Astrocyte of the spinal cord (primary cell): ENCODE measurements around the gene FRY.

Source experiments
- DNase-seq: peaks from one replicate; pipeline ENCODE4 v3.0.0; 2011; ENCODE audit warnings: low read depth, low spot score
- H3K4me3 ChIP-seq: 2 replicates; pipeline ENCODE4 v1.5.1; 2011; ENCODE audit warnings: low read depth, mild to moderate bottlenecking, low read length, moderate library complexity
- in situ Hi-C: cut with HindIII; loops from 2 replicates; pipeline ENCODE4 v1.10.0; 2017; ENCODE audit warnings: low sequenced_read_pairs
- TF ChIP-seq, protein P1 (sequence below): IDR thresholded peaks from 2 replicates; pipeline ENCODE4 v1.5.1; 2012; ENCODE audit warnings: low read depth, mild to moderate bottlenecking, low read length, inconsistent platforms

Gene FRY

DNA sequence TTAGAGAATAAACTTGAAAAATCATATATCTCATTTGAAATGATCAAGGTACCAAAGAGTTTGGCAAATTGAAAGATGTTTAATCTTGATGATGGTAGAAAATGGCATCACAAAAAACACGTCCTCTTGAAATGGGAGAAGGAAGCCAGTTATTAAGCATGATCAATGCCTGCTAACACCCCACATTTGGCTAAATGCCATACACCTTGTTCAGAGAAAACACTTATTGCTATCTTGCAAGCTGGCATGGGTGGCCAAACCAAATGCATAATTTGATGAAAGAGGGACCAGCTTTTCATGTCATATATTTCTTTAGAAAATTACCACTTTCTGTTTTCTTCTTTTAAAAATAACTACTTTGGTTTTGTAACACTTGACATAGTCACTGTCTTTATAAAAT, 142.3 kb downstream of the FRY start:
- DNase-seq, result no peak
- TF ChIP-seq, protein P1, sequence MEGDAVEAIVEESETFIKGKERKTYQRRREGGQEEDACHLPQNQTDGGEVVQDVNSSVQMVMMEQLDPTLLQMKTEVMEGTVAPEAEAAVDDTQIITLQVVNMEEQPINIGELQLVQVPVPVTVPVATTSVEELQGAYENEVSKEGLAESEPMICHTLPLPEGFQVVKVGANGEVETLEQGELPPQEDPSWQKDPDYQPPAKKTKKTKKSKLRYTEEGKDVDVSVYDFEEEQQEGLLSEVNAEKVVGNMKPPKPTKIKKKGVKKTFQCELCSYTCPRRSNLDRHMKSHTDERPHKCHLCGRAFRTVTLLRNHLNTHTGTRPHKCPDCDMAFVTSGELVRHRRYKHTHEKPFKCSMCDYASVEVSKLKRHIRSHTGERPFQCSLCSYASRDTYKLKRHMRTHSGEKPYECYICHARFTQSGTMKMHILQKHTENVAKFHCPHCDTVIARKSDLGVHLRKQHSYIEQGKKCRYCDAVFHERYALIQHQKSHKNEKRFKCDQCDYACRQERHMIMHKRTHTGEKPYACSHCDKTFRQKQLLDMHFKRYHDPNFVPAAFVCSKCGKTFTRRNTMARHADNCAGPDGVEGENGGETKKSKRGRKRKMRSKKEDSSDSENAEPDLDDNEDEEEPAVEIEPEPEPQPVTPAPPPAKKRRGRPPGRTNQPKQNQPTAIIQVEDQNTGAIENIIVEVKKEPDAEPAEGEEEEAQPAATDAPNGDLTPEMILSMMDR, result no peak
- no peak overlapping the region for H3K4me3 ChIP-seq
- in situ Hi-C loops, result no loop called here

GRCh38 chr13:32174366-32174765, 142.8 kb downstream of the FRY start:
- DNase-seq, result no peak
- H3K4me3 ChIP-seq, result no peak overlapping the region
- TF ChIP-seq, protein P1, result no peak
- in situ Hi-C loops, result no loop called here

- TF ChIP-seq, protein P1, result no peak
- no peak overlapping the region for H3K4me3 ChIP-seq
- in situ Hi-C loops, result no loop called here
- no peak for DNase-seq
Observed at GRCh38 chr13:32175307-32175706, 143.7 kb downstream of the FRY start.

DNA sequence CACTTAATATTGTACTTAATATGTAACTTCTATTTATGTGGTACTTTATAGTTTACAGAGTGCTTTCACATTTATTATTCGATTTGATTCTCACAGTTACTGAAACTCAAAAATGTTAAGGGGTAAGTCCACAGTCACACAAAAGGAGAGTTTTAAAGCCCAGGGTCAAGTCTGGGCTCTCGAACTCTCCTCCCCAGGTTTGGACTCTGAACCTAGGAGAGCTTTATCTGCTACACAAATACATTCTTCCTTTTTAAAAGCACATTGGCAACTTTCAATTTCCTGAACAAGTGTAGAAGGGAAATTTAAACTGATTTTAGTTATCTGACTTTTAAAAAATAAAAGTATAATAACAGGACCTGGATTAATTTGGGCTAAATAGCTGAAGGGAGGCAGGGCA, 144.4 kb downstream of the FRY start:
- TF ChIP-seq, protein P1, result no peak
- H3K4me3 ChIP-seq, result no peak overlapping the region
- no peak for DNase-seq
- in situ Hi-C loops, result no loop called here

DNA sequence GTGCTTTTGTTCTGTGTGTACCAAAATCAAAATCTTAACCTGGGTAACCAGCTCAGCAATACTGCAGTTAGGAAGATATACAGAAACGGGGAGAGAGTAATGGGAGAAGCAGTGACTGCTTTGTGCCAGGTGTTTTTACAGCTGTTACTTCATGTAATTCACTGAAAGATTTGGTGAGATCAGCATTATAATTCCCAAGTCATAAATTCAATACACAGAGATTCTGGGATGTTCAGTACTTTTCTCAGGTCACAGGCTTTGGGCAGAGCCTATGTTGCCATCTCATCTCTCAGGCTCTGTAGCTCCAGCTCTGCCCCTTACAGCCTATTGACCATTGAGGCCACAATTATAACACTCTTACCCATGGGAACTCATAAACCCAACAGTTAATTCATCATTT, 145.1 kb downstream of the FRY start:
- in situ Hi-C loops, result no loop called here
- no peak overlapping the region for H3K4me3 ChIP-seq
- TF ChIP-seq, protein P1, result no peak
- DNase-seq, result no peak

- DNase-seq, result no peak
Observed at GRCh38 chr13:32178763-32179162, 147.2 kb downstream of the FRY start.

More at GRCh38 chr13:32178763-32179162, 147.2 kb downstream of the FRY start:
- TF ChIP-seq, protein P1, result no peak
- no peak overlapping the region for H3K4me3 ChIP-seq
- in situ Hi-C loops, result no loop called here
